PC-3 (cell line): Measurements from ENCODE around the gene CFHR5. TPM values are rescaled to one million over a fixed set of nuclear protein-coding genes. Genes with fewer than 3 reads are reported as not detected.

Experiments used
- ATAC-seq: fragments of 200-7000 bp; cut with Tn5 transposase; 2 replicates; pipeline ENCODE4 v1.9.1; 2020; ENCODE audit warnings: mild to moderate bottlenecking, moderate library complexity
- BruUV-seq: library from RNA; stranded (reverse); fragments of 400-500 nt; replicated peaks from 2 replicates; lab custom pipeline; 2021; lab: Mats Ljungman, UMichigan
- CTCF ChIA-PET: fragments of 300-600 bp; sonication (Branson Sonifier 250); formaldehyde crosslinking; loops from one replicate; lab custom pipeline; 2022; ENCODE audit warnings: antibody characterized with exemption; lab: Charles Lee
- POLR2A ChIA-PET: fragments of 300-600 bp; sonication (Branson Sonifier 250); formaldehyde crosslinking; loops from one replicate; lab custom pipeline; 2022; ENCODE audit warnings: antibody characterized with exemption; ENCODE audit not compliant: unreplicated experiment; lab: Charles Lee
- DNase-seq: peaks from one replicate; pipeline ENCODE4 v3.0.0-alpha.2; 2015
- H2AFZ ChIP-seq: fragments of 300-600 bp; sonication (generic); 2 replicates; pipeline ENCODE4 v1.6.0; 2016; ENCODE audit warnings: antibody characterized with exemption, low read length
- H3F3A ChIP-seq: fragments of 300-600 bp; sonication (generic); one replicate; pipeline ENCODE4 v1.6.0; 2017; ENCODE audit warnings: antibody characterized with exemption, low read length, control low read depth, mild to moderate bottlenecking; ENCODE audit not compliant: unreplicated experiment
- H3K27ac ChIP-seq: fragments of 300-600 bp; sonication (generic); 2 replicates; pipeline ENCODE4 v1.5.1; 2016; ENCODE audit warnings: mild to moderate bottlenecking, low read length
- H3K27me3 ChIP-seq: fragments of 300-600 bp; sonication (generic); 2 replicates; pipeline ENCODE4 v1.6.1; 2016; ENCODE audit warnings: low read length, mixed read lengths
- H3K36me3 ChIP-seq: fragments of 300-600 bp; sonication (generic); 2 replicates; pipeline ENCODE4 v1.6.1; 2016; ENCODE audit warnings: low read depth, mixed run types, low read length, mixed read lengths
- H3K4me1 ChIP-seq: fragments of 300-600 bp; sonication (generic); 2 replicates; pipeline ENCODE4 v1.5.1; 2016; ENCODE audit warnings: low read length; ENCODE audit not compliant: insufficient read depth
- H3K4me2 ChIP-seq: fragments of 300-600 bp; sonication (generic); 2 replicates; pipeline ENCODE4 v1.6.0; 2016; ENCODE audit warnings: low read length
- H3K4me3 ChIP-seq: fragments of 300-600 bp; sonication (generic); 2 replicates; pipeline ENCODE4 v1.5.1; 2016; ENCODE audit warnings: mild to moderate bottlenecking, low read length, mixed read lengths
- H3K79me2 ChIP-seq: fragments of 300-600 bp; sonication (generic); 2 replicates; pipeline ENCODE4 v1.6.1; 2017; ENCODE audit warnings: low read length, mixed read lengths
- H3K9ac ChIP-seq: fragments of 300-600 bp; sonication (generic); 2 replicates; pipeline ENCODE4 v1.6.0; 2016; ENCODE audit warnings: mild to moderate bottlenecking, low read length
- H3K9me2 ChIP-seq: fragments of 300-600 bp; sonication (generic); replicated peaks from 2 replicates; pipeline ENCODE4 v1.6.1; 2016; ENCODE audit warnings: mixed run types, low read length, mixed read lengths
- H3K9me3 ChIP-seq: fragments of 300-600 bp; sonication (generic); 2 replicates; pipeline ENCODE4 v1.6.1; 2016; ENCODE audit warnings: low read length, mixed read lengths
- H4K20me1 ChIP-seq: fragments of 300-600 bp; sonication (generic); 2 replicates; pipeline ENCODE4 v1.6.1; 2016; ENCODE audit warnings: low read length, mixed read lengths
- EZH2 ChIP-seq: fragments of 300-600 bp; sonication (generic); IDR thresholded peaks from one replicate; pipeline ENCODE4 v1.6.1; 2017; ENCODE audit warnings: antibody characterized with exemption, mild to moderate bottlenecking, low read length; ENCODE audit not compliant: unreplicated experiment
- EZH2phosphoT487 ChIP-seq: fragments of 300-600 bp; sonication (generic); IDR thresholded peaks from 2 replicates; pipeline ENCODE4 v1.6.1; 2018; ENCODE audit warnings: mild to moderate bottlenecking, antibody characterized with exemption, low read length, borderline replicate concordance
- intact Hi-C: fragments of 100-400 bp; cut with micrococcal nuclease; formaldehyde crosslinking; loops from 2 replicates; pipeline ENCODE4 v1.9.0; 2023
- total RNA-seq: library from RNA; depleted of rRNA; stranded (reverse); fragments of >200 nt; gene quantifications from 2 replicates; pipeline ENCODE4 v1.2.3, GENCODE V29; 2014
- TF ChIP-seq, protein P1 (sequence below): fragments of 300-600 bp; sonication (generic); conservative IDR thresholded peaks from 2 replicates; pipeline ENCODE4 v1.5.1; 2017; ENCODE audit warnings: antibody characterized with exemption, low read depth, mild to moderate bottlenecking, low read length

Gene CFHR5
- total RNA-seq, 1 experiment from 2014 or later, result not detected

DNA sequence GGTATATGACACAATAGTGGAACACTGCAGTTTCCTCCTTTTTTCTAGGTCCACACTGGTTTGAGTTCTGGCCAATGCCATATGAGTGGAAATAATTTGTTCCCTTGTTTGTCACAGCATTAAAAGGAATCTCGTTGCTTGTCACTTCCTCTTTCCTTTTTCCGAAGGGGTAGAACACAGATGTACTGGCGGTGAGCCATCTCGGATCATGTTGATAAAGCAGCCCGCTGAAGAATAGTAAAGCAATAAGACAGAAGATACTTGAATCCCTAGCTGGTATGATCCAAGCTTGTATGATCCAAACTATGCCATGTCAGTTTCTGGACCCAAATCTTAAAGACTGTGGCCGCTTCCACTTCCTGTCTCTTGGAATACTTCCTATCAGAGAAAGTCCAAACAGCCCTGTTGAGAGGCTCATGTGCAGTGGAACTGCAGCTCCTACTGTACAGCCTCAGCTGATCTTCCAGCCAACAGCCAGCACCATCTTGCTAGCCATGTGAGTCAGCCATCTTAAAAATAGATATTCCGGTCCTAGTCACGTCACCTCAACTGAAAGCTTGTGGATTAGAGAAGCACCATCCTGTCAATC, 40.3 kb downstream of the CFHR5 start:
- H4K20me1 ChIP-seq, result no peaks in the 10 kb centered on the region
- H3K9me3 ChIP-seq, result no peaks in the 10 kb centered on the region
- no peaks in the 10 kb centered on the region for H3K9me2 ChIP-seq
- POLR2A ChIA-PET, result no interaction called here
- H3F3A ChIP-seq, result no peaks in the 10 kb centered on the region
- TF ChIP-seq EZH2, result no peak
- TF ChIP-seq EZH2phosphoT487, result no peak
- TF ChIP-seq, protein P1, sequence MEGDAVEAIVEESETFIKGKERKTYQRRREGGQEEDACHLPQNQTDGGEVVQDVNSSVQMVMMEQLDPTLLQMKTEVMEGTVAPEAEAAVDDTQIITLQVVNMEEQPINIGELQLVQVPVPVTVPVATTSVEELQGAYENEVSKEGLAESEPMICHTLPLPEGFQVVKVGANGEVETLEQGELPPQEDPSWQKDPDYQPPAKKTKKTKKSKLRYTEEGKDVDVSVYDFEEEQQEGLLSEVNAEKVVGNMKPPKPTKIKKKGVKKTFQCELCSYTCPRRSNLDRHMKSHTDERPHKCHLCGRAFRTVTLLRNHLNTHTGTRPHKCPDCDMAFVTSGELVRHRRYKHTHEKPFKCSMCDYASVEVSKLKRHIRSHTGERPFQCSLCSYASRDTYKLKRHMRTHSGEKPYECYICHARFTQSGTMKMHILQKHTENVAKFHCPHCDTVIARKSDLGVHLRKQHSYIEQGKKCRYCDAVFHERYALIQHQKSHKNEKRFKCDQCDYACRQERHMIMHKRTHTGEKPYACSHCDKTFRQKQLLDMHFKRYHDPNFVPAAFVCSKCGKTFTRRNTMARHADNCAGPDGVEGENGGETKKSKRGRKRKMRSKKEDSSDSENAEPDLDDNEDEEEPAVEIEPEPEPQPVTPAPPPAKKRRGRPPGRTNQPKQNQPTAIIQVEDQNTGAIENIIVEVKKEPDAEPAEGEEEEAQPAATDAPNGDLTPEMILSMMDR, result no peak
- ATAC-seq, result no peak
- DNase-seq, result no peak
- intact Hi-C loops, result no loop called here
- no peak overlapping the region for H3K9ac ChIP-seq
- H3K79me2 ChIP-seq, result no peaks in the 10 kb centered on the region
- no peaks in the 10 kb centered on the region for H3K27me3 ChIP-seq
- H3K36me3 ChIP-seq, result no peaks in the 10 kb centered on the region
- no peak overlapping the region for H3K4me2 ChIP-seq
- H3K27ac ChIP-seq, result no peak overlapping the region
- no peaks in the 10 kb centered on the region for H3K4me1 ChIP-seq
- no peak overlapping the region for H3K4me3 ChIP-seq
- CTCF ChIA-PET, result no interaction called here
- H2AFZ ChIP-seq, result no peak overlapping the region
- no TSS peak for BruUV-seq

DNA sequence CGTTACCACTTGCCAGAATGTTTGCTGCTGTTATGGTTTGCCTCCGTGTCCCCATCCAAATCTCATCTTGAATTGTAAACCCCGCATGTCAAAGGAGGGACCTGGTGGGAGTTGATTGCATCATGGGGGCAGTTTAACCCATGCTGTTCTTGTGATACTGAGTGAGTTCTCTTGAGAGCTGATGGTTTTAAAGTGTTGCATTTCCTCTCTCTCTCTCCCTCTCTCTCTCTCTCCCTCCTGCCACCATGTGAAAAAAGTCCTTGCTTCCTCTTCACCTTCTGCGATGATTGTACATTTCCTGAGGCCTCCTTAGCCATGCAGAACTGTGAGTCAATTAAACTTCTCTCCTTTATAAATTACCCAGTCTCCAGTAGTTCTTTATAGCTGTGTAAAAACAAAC, 44.4 kb downstream of the CFHR5 start:
- intact Hi-C loops, result no loop called here
- H3K79me2 ChIP-seq, result no peaks in the 10 kb centered on the region
- H3K4me2 ChIP-seq, result no peak overlapping the region
- H3K27ac ChIP-seq, result no peak overlapping the region
- no peaks in the 10 kb centered on the region for H3K36me3 ChIP-seq
- ATAC-seq (no peak), DNase-seq (no peak)
- no peak overlapping the region for H3K9ac ChIP-seq
- no peaks in the 10 kb centered on the region for H3K9me2 ChIP-seq
- no peaks in the 10 kb centered on the region for H3F3A ChIP-seq
- BruUV-seq, result no TSS peak
- H2AFZ ChIP-seq, result no peak overlapping the region
- H4K20me1 ChIP-seq, result no peaks in the 10 kb centered on the region
- TF ChIP-seq EZH2 (no peak), EZH2phosphoT487 (no peak)
- TF ChIP-seq, protein P1, result no peak
- H3K27me3 ChIP-seq, result no peaks in the 10 kb centered on the region
- POLR2A ChIA-PET, result no interaction called here
- CTCF ChIA-PET, result no interaction called here
- no peaks in the 10 kb centered on the region for H3K4me1 ChIP-seq
- no peaks in the 10 kb centered on the region for H3K9me3 ChIP-seq
- H3K4me3 ChIP-seq, result no peak overlapping the region

DNA sequence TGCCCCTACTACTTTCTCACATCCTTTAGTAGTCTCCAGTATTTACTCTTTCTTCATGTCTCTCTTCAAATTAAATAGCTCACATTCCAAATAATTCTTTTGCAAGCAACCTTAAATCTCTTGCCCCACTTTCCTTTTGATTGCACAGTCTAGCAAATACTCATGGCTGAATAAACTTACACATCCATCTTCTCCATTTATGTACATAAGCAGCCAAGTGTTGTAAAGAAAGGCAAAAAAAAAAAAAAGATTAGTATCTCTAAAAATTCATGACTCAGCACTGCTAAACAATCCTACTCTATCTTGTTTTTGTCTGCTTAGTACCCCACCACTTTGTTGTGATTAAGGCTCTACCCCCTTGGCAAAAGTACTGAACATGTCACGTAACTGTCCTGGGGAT, 47.1 kb downstream of the CFHR5 start:
- Histone ChIP-seq H3F3A (no peaks in the 10 kb centered on the region), H3K79me2 (no peaks in the 10 kb centered on the region), H3K9ac (no peak overlapping the region), H3K4me2 (no peak overlapping the region), H3K9me3 (no peaks in the 10 kb centered on the region), H3K27me3 (no peaks in the 10 kb centered on the region), H4K20me1 (no peaks in the 10 kb centered on the region), H3K4me1 (peaks cover 6% of the 10 kb centered on the region; the same call in 1 of the 2 replicates), H3K27ac (no peak overlapping the region), H3K4me3 (no peak overlapping the region), H3K36me3 (no peaks in the 10 kb centered on the region), H3K9me2 (no peaks in the 10 kb centered on the region), H2AFZ (no peak overlapping the region)
- TF ChIP-seq, protein P1, result no peak
- no peak for TF ChIP-seq EZH2
- no peak for TF ChIP-seq EZH2phosphoT487
- DNase-seq (peak; percentile 9), ATAC-seq (no peak; the same call in 1 of the 2 replicates)
- BruUV-seq, result no TSS peak
- intact Hi-C loops, result no loop called here
- ChIA-PET POLR2A (no interaction called here), CTCF (no interaction called here)
